IMR-90 (cell line): ENCODE measurements around the gene IGF1R. TPM values are rescaled to one million over a fixed set of nuclear protein-coding genes. Genes with fewer than 3 reads are reported as not detected.

ENCODE experiments used
- ATAC-seq: fragments of 200-7000 bp; cut with Tn5 transposase; 2 replicates; pipeline ENCODE4 v1.9.1; 2020; ENCODE audit warnings: low read depth, mild to moderate bottlenecking, moderate library complexity
- BruUV-seq: library from RNA; stranded (reverse); fragments of 400-500 nt; replicated peaks from 2 replicates; lab custom pipeline; 2021; lab: Mats Ljungman, UMichigan
- CTCF ChIA-PET: fragments of 300-600 bp; formaldehyde crosslinking; extraction: SDS; loops from one replicate; lab custom pipeline; 2021; ENCODE audit warnings: antibody characterized with exemption; lab: Yijun Ruan, JAX
- POLR2A ChIA-PET: fragments of 300-600 bp; sonication (Branson Sonifier 250); formaldehyde crosslinking; loops from one replicate; lab custom pipeline; 2022; ENCODE audit warnings: antibody characterized with exemption; ENCODE audit not compliant: unreplicated experiment; lab: Charles Lee
- DNase-seq: peaks from one replicate; pipeline ENCODE4 v3.0.0; 2013
- H2AFZ ChIP-seq: replicated peaks from 2 replicates; pipeline ENCODE3; 2013; ENCODE audit warnings: low read length, mild to moderate bottlenecking; ENCODE audit not compliant: poor library complexity
- H2AK5ac ChIP-seq: 2 replicates; pipeline ENCODE4 v1.6.1; 2013; ENCODE audit warnings: low read depth, low read length, inconsistent platforms
- H2AK9ac ChIP-seq: replicated peaks from 2 replicates; pipeline ENCODE3; 2013; ENCODE audit warnings: mild to moderate bottlenecking, low read depth, low read length, moderate library complexity; ENCODE audit not compliant: poor library complexity
- H2BK120ac ChIP-seq: 2 replicates; pipeline ENCODE4 v1.6.1; 2013; ENCODE audit warnings: low read depth, low read length, inconsistent platforms
- H2BK15ac ChIP-seq: 3 replicates; pipeline ENCODE4 v1.6.1; 2013; ENCODE audit warnings: low read depth, low read length, inconsistent platforms
- H2BK20ac ChIP-seq: 2 replicates; pipeline ENCODE4 v1.6.1; 2013; ENCODE audit warnings: low read depth, mild to moderate bottlenecking, inconsistent platforms, low read length, moderate library complexity
- H2BK5ac ChIP-seq: 2 replicates; pipeline ENCODE4 v1.6.1; 2013; ENCODE audit warnings: mild to moderate bottlenecking, low read depth, low read length, inconsistent platforms; ENCODE audit not compliant: poor library complexity, severe bottlenecking
- H3K14ac ChIP-seq: replicated peaks from 2 replicates; pipeline ENCODE4 v1.6.1; 2013; ENCODE audit warnings: low read depth, low read length, inconsistent platforms
- H3K18ac ChIP-seq: 2 replicates; pipeline ENCODE4 v1.6.1; 2013; ENCODE audit warnings: low read depth, low read length, control low read depth
- H3K23ac ChIP-seq: 2 replicates; pipeline ENCODE4 v1.6.1; 2013; ENCODE audit warnings: low read depth, low read length, inconsistent platforms
- H3K27ac ChIP-seq: 2 replicates; pipeline ENCODE4 v1.5.1; 2013; ENCODE audit warnings: mild to moderate bottlenecking, control low read depth, low read length; ENCODE audit not compliant: insufficient read depth
- H3K27me3 ChIP-seq: 2 replicates; pipeline ENCODE4 v1.6.1; 2013; ENCODE audit warnings: low read length; ENCODE audit not compliant: control insufficient read depth, insufficient read depth
- H3K36me3 ChIP-seq: 2 replicates; pipeline ENCODE4 v1.6.1; 2013; ENCODE audit warnings: low read length, mixed read lengths; ENCODE audit not compliant: control insufficient read depth, insufficient read depth
- H3K4ac ChIP-seq: 2 replicates; pipeline ENCODE4 v1.6.1; 2013; ENCODE audit warnings: low read depth, low read length, inconsistent platforms
- H3K4me1 ChIP-seq: 2 replicates; pipeline ENCODE4 v1.6.1; 2013; ENCODE audit warnings: low read length, mixed read lengths; ENCODE audit not compliant: control insufficient read depth, insufficient read depth
- H3K4me2 ChIP-seq: 2 replicates; pipeline ENCODE4 v1.6.1; 2013; ENCODE audit warnings: low read depth, mild to moderate bottlenecking, control low read depth, low read length, moderate library complexity
- H3K4me3 ChIP-seq: 2 replicates; pipeline ENCODE4 v1.5.1; 2013; ENCODE audit warnings: low read depth, mild to moderate bottlenecking, control low read depth, low read length, moderate library complexity; ENCODE audit not compliant: insufficient read depth
- H3K56ac ChIP-seq: 2 replicates; pipeline ENCODE4 v1.6.1; 2013; ENCODE audit warnings: low read length, inconsistent platforms; ENCODE audit not compliant: insufficient read depth; ENCODE audit errors: extremely low read depth
- H3K79me1 ChIP-seq, 2 experiments: 2 replicates each; pipeline ENCODE4 v1.6.1; 2013; ENCODE audit warnings: low read length in 2 of 2, inconsistent platforms in 1 of 2, low read depth in 1 of 2
- H3K9ac ChIP-seq: 2 replicates; pipeline ENCODE4 v1.6.1; 2013; ENCODE audit warnings: low read depth, low read length, control low read depth
- H3K9me1 ChIP-seq: 2 replicates; pipeline ENCODE4 v1.6.1; 2013; ENCODE audit warnings: low read length, inconsistent platforms; ENCODE audit not compliant: insufficient read depth
- H3K9me3 ChIP-seq: 2 replicates; pipeline ENCODE4 v1.6.1; 2013; ENCODE audit warnings: low read length; ENCODE audit not compliant: control insufficient read depth, insufficient read depth
- H4K20me1 ChIP-seq: 2 replicates; pipeline ENCODE4 v1.6.1; 2013; ENCODE audit warnings: low read length, inconsistent platforms; ENCODE audit not compliant: insufficient read depth
- H4K5ac ChIP-seq: 2 replicates; pipeline ENCODE4 v1.6.1; 2013; ENCODE audit warnings: mild to moderate bottlenecking, low read depth, low read length, control low read depth
- H4K8ac ChIP-seq, 2 experiments: 2 replicates each; pipeline ENCODE4 v1.6.1; 2013; ENCODE audit warnings: low read depth in 2 of 2, low read length in 2 of 2, control low read depth in 1 of 2, inconsistent platforms in 1 of 2
- H4K91ac ChIP-seq: 2 replicates; pipeline ENCODE4 v1.6.1; 2013; ENCODE audit warnings: low read depth, low read length, inconsistent platforms; ENCODE audit not compliant: insufficient read depth
- BHLHE40 ChIP-seq: fragments of 150-350 bp; IDR thresholded peaks from 2 replicates; pipeline ENCODE4 v1.6.1; 2016; ENCODE audit warnings: mild to moderate bottlenecking, low read depth, low read length
- CEBPB ChIP-seq: IDR thresholded peaks from 2 replicates; pipeline ENCODE4 v1.6.1; 2012; ENCODE audit warnings: low read depth, low read length, improper control_type of control experiment
- CHD1 ChIP-seq: IDR thresholded peaks from 2 replicates; pipeline ENCODE4 v1.6.1; 2012; ENCODE audit warnings: low read depth, low read length, improper control_type of control experiment
- CTCF ChIP-seq: conservative IDR thresholded peaks from 2 replicates; pipeline ENCODE4 v1.5.1; 2012; ENCODE audit warnings: mild to moderate bottlenecking, low read depth, low read length, improper control_type of control experiment
- ELK1 ChIP-seq: fragments of 150-350 bp; IDR thresholded peaks from 2 replicates; pipeline ENCODE4 v1.6.1; 2016; ENCODE audit warnings: low read depth, mild to moderate bottlenecking, low read length, moderate library complexity, borderline replicate concordance
- FOS ChIP-seq: fragments of 150-350 bp; IDR thresholded peaks from 2 replicates; pipeline ENCODE4 v1.6.1; 2016; ENCODE audit warnings: low read depth, low read length
- MAFK ChIP-seq: IDR thresholded peaks from 2 replicates; pipeline ENCODE4 v1.6.1; 2012; ENCODE audit warnings: low read depth, low read length, improper control_type of control experiment
- MXI1 ChIP-seq: IDR thresholded peaks from 2 replicates; pipeline ENCODE4 v1.6.1; 2012; ENCODE audit warnings: low read depth, mild to moderate bottlenecking, low read length, moderate library complexity, borderline replicate concordance
- NFE2L2 ChIP-seq: fragments of 150-350 bp; IDR thresholded peaks from 2 replicates; pipeline ENCODE4 v1.6.1; 2016; ENCODE audit warnings: low read depth, mild to moderate bottlenecking, low read length
- POLR2A ChIP-seq: IDR thresholded peaks from 2 replicates; pipeline ENCODE4 v1.6.1; 2012; ENCODE audit warnings: mild to moderate bottlenecking, low read depth, low read length
- RCOR1 ChIP-seq: IDR thresholded peaks from 2 replicates; pipeline ENCODE4 v1.6.1; 2012; ENCODE audit warnings: mild to moderate bottlenecking, low read length, improper control_type of control experiment; ENCODE audit not compliant: insufficient replicate concordance
- RFX5 ChIP-seq: IDR thresholded peaks from 2 replicates; pipeline ENCODE4 v1.8.0; 2012; ENCODE audit warnings: low read depth, mild to moderate bottlenecking, low read length, moderate library complexity
- SMC3 ChIP-seq: fragments of 150-350 bp; IDR thresholded peaks from 2 replicates; pipeline ENCODE4 v1.6.1; 2016; ENCODE audit warnings: low read depth, mild to moderate bottlenecking, antibody characterized with exemption, low read length, moderate library complexity
- USF2 ChIP-seq: fragments of 150-350 bp; IDR thresholded peaks from 2 replicates; pipeline ENCODE4 v1.6.1; 2017; ENCODE audit warnings: mild to moderate bottlenecking, antibody characterized with exemption, low read length, low read depth
- WGBS, 2 experiments: methylation state at CpG; one replicate each; pipeline versions ENCODE4 v1.1.5 to v1.1.7; 2013; ENCODE audit warnings: missing lambda C conversion rate in 2 of 2; ENCODE audit not compliant: insufficient read length in 1 of 2; ENCODE audit errors: extremely low coverage in 2 of 2; 5-methylcytosine and 5-hydroxymethylcytosine counted together
- dilution Hi-C: fragments of 300-500 bp; cut with HindIII; formaldehyde crosslinking; loops from one replicate; pipeline ENCODE4 v1.14.3; 2018; ENCODE audit warnings: low sequenced_read_pairs; ENCODE audit not compliant: unreplicated experiment
- in situ Hi-C: fragments of 300-500 bp; cut with MboI; formaldehyde crosslinking; loops from 3 replicates; pipeline ENCODE4 v1.14.3; 2019; ENCODE audit warnings: low sequenced_read_pairs, inconsistent platforms, mixed read lengths
- intact Hi-C: fragments of 100-400 bp; cut with micrococcal nuclease; formaldehyde crosslinking; loops from 2 replicates; pipeline ENCODE4 v1.10.0; 2022
- polyA plus RNA-seq, 3 experiments: library from polyadenylated mRNA; depleted of rRNA; stranded (reverse); fragments of >200 nt; gene quantifications; 2 replicates each; pipeline ENCODE4 v1.2.3, GENCODE V29; 2012; ENCODE audit warnings: low replicate concordance in 1 of 3
- total RNA-seq: library from RNA; depleted of rRNA; stranded (reverse); fragments of >200 nt; gene quantifications from 2 replicates; pipeline ENCODE4 v1.2.3, GENCODE V29; 2012

Gene IGF1R
- total and polyA plus RNA-seq, 2 of the 4 experiments (the other 2 are of a cell fraction) = 24.0 to 24.9 TPM

- Histone ChIP-seq H3K36me3 (no peaks in the 10 kb centered on the region), H3K18ac (no peak overlapping the region)
- intact Hi-C loops = no loop called here
Observed at GRCh38 chr15:98998279-98998678, 349.9 kb downstream of the IGF1R start.

More at GRCh38 chr15:98998279-98998678, 349.9 kb downstream of the IGF1R start:
- no peak for DNase-seq
- in situ Hi-C loops = no loop called here
- TF ChIP-seq MAFK (no peak), SMC3 (no peak), RFX5 (no peak), CEBPB (no peak), CTCF (no peak), FOS (no peak), BHLHE40 (no peak), CHD1 (no peak), POLR2A (no peak), ELK1 (no peak), RCOR1 (no peak), NFE2L2 (no peak), USF2 (no peak), MXI1 (no peak)
- POLR2A ChIA-PET = no interaction called here
- no peak overlapping the region for H3K27ac ChIP-seq
- no peak overlapping the region for H4K5ac ChIP-seq
- H2AK5ac ChIP-seq = no peak overlapping the region
- H3K4ac ChIP-seq = no peak overlapping the region
- no peak overlapping the region for H2BK5ac ChIP-seq
- CTCF ChIA-PET = interaction anchor here (0.6 kb wide), 1 partner anchor 213 kb away, joined by 3 read pairs; no protein-coding TSS in a partner anchor
- BruUV-seq = no TSS peak
- no peak overlapping the region for H3K4me2 ChIP-seq
- no peak overlapping the region for H2BK20ac ChIP-seq
- H4K20me1 ChIP-seq = no peaks in the 10 kb centered on the region
- H3K4me3 ChIP-seq = no peak overlapping the region
- H3K9me3 ChIP-seq = no peaks in the 10 kb centered on the region
- H4K8ac ChIP-seq = no peak overlapping the region
- dilution Hi-C loops = no loop called here
- H2AFZ ChIP-seq = no peak overlapping the region
- no peak for ATAC-seq
- H4K91ac ChIP-seq = no peak overlapping the region
- H3K9me1 ChIP-seq = no peaks in the 10 kb centered on the region
- no peaks in the 10 kb centered on the region for H3K4me1 ChIP-seq
- peaks cover 12% of the 10 kb centered on the region for H3K27me3 ChIP-seq
- H2AK9ac ChIP-seq = no peak overlapping the region
- WGBS, 2 experiments = 50% methylated on average over 1 of the region's 3 CpGs; no CpG with 5 or more reads in 1 of the 2 experiments
- H2BK15ac ChIP-seq = no peak overlapping the region
- no peak overlapping the region for H3K9ac ChIP-seq
- no peak overlapping the region for H3K23ac ChIP-seq
- no peak overlapping the region for H3K56ac ChIP-seq
- no peak overlapping the region for H3K14ac ChIP-seq
- H3K79me1 ChIP-seq = no peaks in the 10 kb centered on the region
- no peak overlapping the region for H2BK120ac ChIP-seq
